Hepatocyte (in vitro differentiated cells): Measurements from ENCODE around the gene MACROH2A1. TPM values are rescaled to one million over a fixed set of nuclear protein-coding genes. Genes with fewer than 3 reads are reported as not detected.

Experiments used
- DNase-seq: peaks from one replicate; pipeline ENCODE4 v3.0.0-alpha.2; 2016; ENCODE audit warnings: low spot score
- H2AFZ ChIP-seq: fragments of 200-600 bp; sonication (generic); 2 replicates; pipeline ENCODE4 v1.6.0; 2016; ENCODE audit warnings: antibody characterized with exemption, mild to moderate bottlenecking
- H3K27ac ChIP-seq: fragments of 200-600 bp; sonication (generic); 2 replicates; pipeline ENCODE4 v1.5.1; 2016; ENCODE audit warnings: mild to moderate bottlenecking
- H3K27me3 ChIP-seq: fragments of 200-600 bp; sonication (generic); 2 replicates; pipeline ENCODE4 v1.6.1; 2016
- H3K36me3 ChIP-seq: fragments of 200-600 bp; sonication (generic); replicated peaks from 2 replicates; pipeline ENCODE4 v1.5.1; 2016; ENCODE audit warnings: low read depth; ENCODE audit not compliant: insufficient read depth
- H3K4me1 ChIP-seq: fragments of 200-600 bp; sonication (generic); 2 replicates; pipeline ENCODE4 v1.5.1; 2016; ENCODE audit warnings: mild to moderate bottlenecking, moderate library complexity; ENCODE audit not compliant: insufficient read depth
- H3K4me2 ChIP-seq: fragments of 200-600 bp; sonication (generic); 2 replicates; pipeline ENCODE4 v1.6.0; 2016
- H3K4me3 ChIP-seq: fragments of 200-600 bp; sonication (generic); 2 replicates; pipeline ENCODE4 v1.5.1; 2016; ENCODE audit warnings: mild to moderate bottlenecking
- H3K79me2 ChIP-seq: fragments of 200-600 bp; sonication (generic); 2 replicates; pipeline ENCODE4 v1.6.0; 2017; ENCODE audit warnings: mild to moderate bottlenecking
- H3K9me2 ChIP-seq: fragments of 200-600 bp; sonication (generic); replicated peaks from 2 replicates; pipeline ENCODE4 v1.6.0; 2017; ENCODE audit warnings: mild to moderate bottlenecking; ENCODE audit not compliant: insufficient read depth
- H3K9me3 ChIP-seq: fragments of 200-600 bp; sonication (generic); 2 replicates; pipeline ENCODE4 v1.5.1; 2016; ENCODE audit warnings: low read depth, mild to moderate bottlenecking
- H4K20me1 ChIP-seq: fragments of 200-600 bp; sonication (generic); 2 replicates; pipeline ENCODE4 v1.6.0; 2016; ENCODE audit warnings: mild to moderate bottlenecking; ENCODE audit not compliant: insufficient read depth, poor library complexity, severe bottlenecking
- CTCF ChIP-seq: fragments of 200-600 bp; sonication (generic); IDR thresholded peaks from 2 replicates; pipeline ENCODE4 v1.5.1; 2016; ENCODE audit warnings: antibody characterized with exemption, mild to moderate bottlenecking; ENCODE audit not compliant: poor library complexity
- EZH2 ChIP-seq: fragments of 200-600 bp; sonication (generic); IDR thresholded peaks from 2 replicates; pipeline ENCODE4 v1.6.1; 2016; ENCODE audit warnings: antibody characterized with exemption, mild to moderate bottlenecking, borderline replicate concordance
- EZH2phosphoT487 ChIP-seq: fragments of 200-600 bp; sonication (generic); IDR thresholded peaks from one replicate; pipeline ENCODE4 v1.6.1; 2018; ENCODE audit warnings: antibody characterized with exemption, mild to moderate bottlenecking, low read depth, moderate library complexity; ENCODE audit not compliant: unreplicated experiment, severe bottlenecking
- WGBS: methylation state at CpG from one replicate; pipeline ENCODE4 v1.1.6; 2016; ENCODE audit warnings: low lambda C conversion rate; ENCODE audit errors: missing lambda C conversion rate; 5-methylcytosine and 5-hydroxymethylcytosine counted together
- polyA plus RNA-seq: library from polyadenylated mRNA; unstranded; fragments of >200 nt; fragmentation: Nextera tagmentation; extraction: Ambion mirVana; gene quantifications from 2 replicates; pipeline ENCODE4 v1.2.1, GENCODE V29; 2016
- total RNA-seq: library from RNA; depleted of rRNA; stranded (reverse); fragments of >200 nt; gene quantifications from 2 replicates; pipeline ENCODE4 v1.2.3, GENCODE V29; 2014

The MACROH2A1 gene
- total and polyA plus RNA-seq, 2 experiments from 2014 or later = 198 to 304 TPM

DNA sequence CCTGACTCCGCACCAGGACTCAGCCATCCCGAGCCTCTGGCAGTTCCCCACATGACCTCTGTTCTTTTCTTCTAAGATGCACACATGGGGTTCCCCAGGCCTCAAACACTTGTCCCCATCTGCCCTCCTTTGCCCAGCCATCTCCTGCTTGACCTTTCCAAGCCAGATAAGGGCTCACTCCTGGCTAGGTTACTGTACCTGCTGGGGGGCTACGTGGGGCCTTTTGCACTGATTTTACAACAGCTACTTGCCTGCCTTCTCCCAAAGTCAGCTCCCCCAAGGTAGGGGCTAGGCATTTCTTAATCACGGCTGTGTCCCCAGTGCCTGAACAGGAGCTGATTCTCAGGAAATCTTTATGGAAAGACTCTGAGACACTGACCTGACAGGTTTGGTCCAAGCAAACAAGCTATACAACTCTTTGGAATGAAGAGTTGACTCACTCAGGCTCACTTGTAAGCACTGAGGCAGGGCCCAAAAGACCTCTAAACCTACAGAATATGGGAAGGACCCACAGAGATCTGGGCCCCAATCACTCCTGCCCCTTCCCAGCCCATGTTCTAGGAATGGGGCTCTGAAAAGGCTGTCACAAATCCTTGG, 2.5 kb downstream of the MACROH2A1 start:
- peaks cover 83% of the 10 kb centered on the region for H3K79me2 ChIP-seq
- no peak overlapping the region for H2AFZ ChIP-seq
- H4K20me1 ChIP-seq = peaks cover 66% of the 10 kb centered on the region
- DNase-seq = no peak
- peak overlapping the region; percentile 86 for H3K4me2 ChIP-seq
- peak overlapping the region; percentile 99 for H3K27ac ChIP-seq
- no peaks in the 10 kb centered on the region for H3K36me3 ChIP-seq
- H3K9me3 ChIP-seq = no peaks in the 10 kb centered on the region
- H3K27me3 ChIP-seq = no peaks in the 10 kb centered on the region
- TF ChIP-seq EZH2phosphoT487 (no peak), CTCF (no peak), EZH2 (no peak)
- 73% methylated on average over 4 of the region's 4 CpGs for WGBS
- no peaks in the 10 kb centered on the region for H3K9me2 ChIP-seq
- no peak overlapping the region for H3K4me3 ChIP-seq
- H3K4me1 ChIP-seq = peaks cover 64% of the 10 kb centered on the region

GRCh38 chr5:135395866-135396265, 3.2 kb downstream of the MACROH2A1 start:
- 74% methylated on average over 4 of the region's 4 CpGs for WGBS
- peaks cover 69% of the 10 kb centered on the region for H3K4me1 ChIP-seq
- TF ChIP-seq EZH2phosphoT487 (no peak), EZH2 (no peak), CTCF (no peak)
- peaks cover 73% of the 10 kb centered on the region for H4K20me1 ChIP-seq
- peak overlapping the region; percentile 86 for H3K4me2 ChIP-seq
- no peak for DNase-seq
- no peaks in the 10 kb centered on the region for H3K36me3 ChIP-seq
- no peak overlapping the region for H3K4me3 ChIP-seq
- H2AFZ ChIP-seq = no peak overlapping the region
- H3K9me2 ChIP-seq = no peaks in the 10 kb centered on the region
- no peaks in the 10 kb centered on the region for H3K9me3 ChIP-seq
- peaks cover 89% of the 10 kb centered on the region for H3K79me2 ChIP-seq
- H3K27ac ChIP-seq = peak overlapping the region; percentile 99
- no peaks in the 10 kb centered on the region for H3K27me3 ChIP-seq

- Histone ChIP-seq H3K27me3 (no peaks in the 10 kb centered on the region), H3K9me2 (no peaks in the 10 kb centered on the region), H3K4me2 (peak overlapping the region; percentile 86), H3K4me3 (no peak overlapping the region), H2AFZ (no peak overlapping the region), H4K20me1 (peaks cover 77% of the 10 kb centered on the region), H3K27ac (no peak overlapping the region), H3K4me1 (peaks cover 71% of the 10 kb centered on the region), H3K36me3 (no peaks in the 10 kb centered on the region), H3K79me2 (peaks cover 94% of the 10 kb centered on the region), H3K9me3 (no peaks in the 10 kb centered on the region)
- 71% methylated on average over 5 of the region's 5 CpGs for WGBS
- DNase-seq = no peak
- TF ChIP-seq CTCF = no peak
- TF ChIP-seq EZH2phosphoT487 = no peak
- no peak for TF ChIP-seq EZH2
Observed at GRCh38 chr5:135395451-135395850, 3.6 kb downstream of the MACROH2A1 start.
